Breast epithelium (tissue), 4 donors: ENCODE measurements around the gene ALMS1. TPM values are rescaled to one million over a fixed set of nuclear protein-coding genes. Genes with fewer than 3 reads are reported as not detected.
"Not testable (repeated sequence)": the region's sequence is repeated elsewhere in the genome, so short reads cannot be mapped to it uniquely, and the experiment has no call there.

ENCODE experiments used
- DNase-seq, 2 donors: peaks; one replicate each; pipeline ENCODE4 v3.0.0-alpha.2; 2019; ENCODE audit warnings: low spot score in 2 of 2
- H3K27ac ChIP-seq, 2 donors: fragments of 200-600 bp; sonication (generic) in 1 of 2; one replicate each; pipeline ENCODE4 v1.5.1; 2016 to 2019; ENCODE audit warnings: mild to moderate bottlenecking in 1 of 2
- H3K27me3 ChIP-seq, 2 donors: fragments of 200-600 bp; sonication (generic) in 1 of 2; one replicate each; pipeline versions ENCODE4 v1.5.1 to v1.6.0; 2017 to 2019; ENCODE audit warnings: control low read depth in 1 of 2, mild to moderate bottlenecking in 1 of 2
- H3K36me3 ChIP-seq: fragments of 200-600 bp; one replicate; pipeline ENCODE4 v1.5.1; 2019
- H3K4me1 ChIP-seq, 2 donors: fragments of 200-600 bp; sonication (generic); one replicate each; pipeline ENCODE4 v1.5.1; 2016 to 2019; ENCODE audit warnings: control low read depth in 1 of 2
- H3K4me3 ChIP-seq, 3 donors: fragments of 200-600 bp; sonication (generic); 1 replicate in 2 of 3; 2 replicates in 1 of 3; pipeline ENCODE4 v1.5.1; 2016 to 2019; ENCODE audit warnings: mild to moderate bottlenecking in 3 of 3, moderate library complexity in 2 of 3
- H3K9me3 ChIP-seq, 2 donors: fragments of 200-600 bp; sonication (generic) in 1 of 2; one replicate each; pipeline ENCODE4 v1.5.1; 2016 to 2019; ENCODE audit warnings: control low read depth in 1 of 2
- CTCF ChIP-seq, 3 donors: fragments of 450-650 bp; IDR thresholded peaks; one replicate each; pipeline ENCODE4 v1.5.1; 2016 to 2017; ENCODE audit warnings: antibody characterized with exemption in 3 of 3, mild to moderate bottlenecking in 3 of 3, moderate library complexity in 3 of 3
- POLR2A ChIP-seq: fragments of 450-650 bp; IDR thresholded peaks from one replicate; pipeline ENCODE4 v1.6.1; 2016; ENCODE audit warnings: antibody characterized with exemption, mild to moderate bottlenecking, moderate library complexity
- POLR2AphosphoS5 ChIP-seq, 3 donors: sonication (generic); formaldehyde crosslinking; IDR thresholded peaks; one replicate each; pipeline ENCODE4 v1.6.1; 2017; ENCODE audit warnings: antibody characterized with exemption in 3 of 3
- intact Hi-C: fragments of 100-400 bp; cut with DNase I; formaldehyde crosslinking; loops from one replicate; pipeline ENCODE4 v1.15.1; 2023; ENCODE audit warnings: low total_unique reads
- total RNA-seq, 3 donors: library from RNA; depleted of rRNA; stranded (reverse); fragments of >200 nt; gene quantifications; one replicate each; pipeline ENCODE4 v1.1.0, GENCODE V29; 2016

Gene ALMS1
- total RNA-seq, 3 donors from 2014 or later: 38.7 to 53.1 (median 40.6) TPM

- Histone ChIP-seq H3K4me1 (no peaks in the 10 kb centered on the region), H3K4me3 (no peak overlapping the region), H3K9me3 (no peaks in the 10 kb centered on the region), H3K27ac (no peak overlapping the region), H3K36me3 (no peaks in the 10 kb centered on the region), H3K27me3 (no peaks in the 10 kb centered on the region)
- TF ChIP-seq CTCF (IDR thresholded peaks at IDR 0.05): no peak
- no peak for TF ChIP-seq POLR2AphosphoS5 (IDR thresholded peaks at IDR 0.05)
- TF ChIP-seq POLR2A: no peak
- intact Hi-C loops: loop anchor here (2.0 kb wide), 1 partner anchor 55 kb away; no protein-coding TSS in a partner anchor
- no peak for DNase-seq
These were observed 41.6 kb upstream of the ALMS1 start for GRCh38 chr2:73343992-73344391.

GRCh38 chr2:73344747-73345146, 40.9 kb upstream of the ALMS1 start:
- H3K27me3 ChIP-seq, DNase-seq, intact Hi-C loops, H3K36me3 ChIP-seq, H3K9me3 ChIP-seq, H3K4me1 ChIP-seq, H3K4me3 ChIP-seq, H3K27ac ChIP-seq: not testable (repeated sequence)

GRCh38 chr2:73350035-73350691, 35.5 kb upstream of the ALMS1 start:
- Histone ChIP-seq H3K27me3 (peaks cover 0 to 7% of the 10 kb centered on the region in 2 donors), H3K27ac (no peak overlapping the region), H3K9me3 (no peaks in the 10 kb centered on the region), H3K4me1 (no peaks in the 10 kb centered on the region), H3K4me3 (no peak overlapping the region), H3K36me3 (no peaks in the 10 kb centered on the region)
- DNase-seq: no peak
- intact Hi-C loops: no loop called here
- no peak for TF ChIP-seq CTCF (IDR thresholded peaks at IDR 0.05)
- TF ChIP-seq POLR2AphosphoS5 (IDR thresholded peaks at IDR 0.05): no peak
- no peak for TF ChIP-seq POLR2A

GRCh38 chr2:73356097-73356496, 29.5 kb upstream of the ALMS1 start:
- no peaks in the 10 kb centered on the region for H3K4me1 ChIP-seq

GRCh38 chr2:73359915-73360697, 25.5 kb upstream of the ALMS1 start:
- Histone ChIP-seq H3K4me3 (no peak overlapping the region), H3K27ac (no peak overlapping the region), H3K27me3 (no peaks in the 10 kb centered on the region), H3K36me3 (no peaks in the 10 kb centered on the region), H3K9me3 (no peaks in the 10 kb centered on the region), H3K4me1 (no peaks in the 10 kb centered on the region)
- TF ChIP-seq POLR2AphosphoS5 (IDR thresholded peaks at IDR 0.05) (no peak), CTCF (IDR thresholded peaks at IDR 0.05) (no peak), POLR2A (no peak)
- DNase-seq: no peak
- intact Hi-C loops: no loop called here

More at GRCh38 chr2:73356097-73356496, 29.5 kb upstream of the ALMS1 start:
- TF ChIP-seq POLR2AphosphoS5 (IDR thresholded peaks at IDR 0.05) (no peak), POLR2A (no peak), CTCF (IDR thresholded peaks at IDR 0.05) (no peak)
- Histone ChIP-seq H3K4me3 (no peak overlapping the region), H3K27me3 (no peaks in the 10 kb centered on the region), H3K9me3 (no peaks in the 10 kb centered on the region), H3K36me3 (no peaks in the 10 kb centered on the region), H3K27ac (no peak overlapping the region)
- DNase-seq: no peak
- intact Hi-C loops: no loop called here
